HepG2 (cell line): ENCODE results near the gene YIPF3. TPM values are rescaled to one million over a fixed set of nuclear protein-coding genes. Genes with fewer than 3 reads are reported as not detected.
A peak's percentile ranks its signal among the peaks of the same experiment; 100 is the strongest.

Source experiments
- DPF2 ChIP-seq: sonication (generic); formaldehyde crosslinking; IDR thresholded peaks from 2 replicates; pipeline ENCODE4 v1.4.0; 2020; ENCODE audit warnings: mild to moderate bottlenecking, low read depth, missing genetic modification reagents, borderline replicate concordance
- EP300 ChIP-seq, 3 experiments: sonication (generic) in 1 of 3; formaldehyde crosslinking in 1 of 3; IDR thresholded peaks; 2 replicates each; pipeline versions ENCODE4 v1.5.1 to v1.6.1; 2011 to 2020; ENCODE audit warnings: low read depth in 2 of 3, low read length in 2 of 3, borderline replicate concordance in 1 of 3, improper control_type of control experiment in 1 of 3, mild to moderate bottlenecking in 1 of 3, missing genetic modification reagents in 1 of 3, moderate library complexity in 1 of 3
- GATAD2A ChIP-seq: IDR thresholded peaks from 2 replicates; pipeline ENCODE4 v1.6.1; 2016
- HNF4A ChIP-seq: sonication (generic); formaldehyde crosslinking; IDR thresholded peaks from 2 replicates; pipeline ENCODE4 v1.4.0; 2020; ENCODE audit warnings: missing genetic modification reagents
- HNF4G ChIP-seq, 2 experiments: sonication (generic) in 1 of 2; formaldehyde crosslinking in 1 of 2; IDR thresholded peaks; 2 replicates each; pipeline versions ENCODE4 v1.4.0 to v1.6.1; 2011 to 2020; ENCODE audit warnings: borderline replicate concordance in 2 of 2, low read depth in 2 of 2, mild to moderate bottlenecking in 2 of 2, low read length in 1 of 2, missing genetic modification reagents in 1 of 2, moderate library complexity in 1 of 2
- IKZF1 ChIP-seq: fragments of 450-650 bp; IDR thresholded peaks from 2 replicates; pipeline ENCODE4 v1.7.1; 2016
- KAT8 ChIP-seq: IDR thresholded peaks from 2 replicates; pipeline ENCODE4 v1.6.1; 2016; ENCODE audit warnings: missing genetic modification reagents, missing compliant biosample characterization
- KDM3A ChIP-seq: IDR thresholded peaks from 2 replicates; pipeline ENCODE4 v1.6.1; 2018; ENCODE audit warnings: low read depth, missing compliant biosample characterization
- MTF1 ChIP-seq: sonication (generic); formaldehyde crosslinking; IDR thresholded peaks from 2 replicates; pipeline ENCODE4 v1.5.0; 2020; ENCODE audit warnings: missing genetic modification reagents
- NR2F1 ChIP-seq, 2 experiments: fragments of 450-650 bp in 1 of 2; formaldehyde crosslinking in 1 of 2; IDR thresholded peaks; 2 replicates each; pipeline versions ENCODE4 v1.5.0 to v1.6.1; 2016 to 2020; ENCODE audit warnings: mild to moderate bottlenecking in 1 of 2, missing compliant biosample characterization in 1 of 2, missing genetic modification reagents in 1 of 2, moderate library complexity in 1 of 2
- NR2F2 ChIP-seq: IDR thresholded peaks from 2 replicates; pipeline ENCODE4 v1.6.1; 2012; ENCODE audit warnings: low read depth, inconsistent platforms, borderline replicate concordance
- RCOR2 ChIP-seq: IDR thresholded peaks from 2 replicates; pipeline ENCODE4 v1.6.1; 2016; ENCODE audit warnings: missing biosample characterization, missing genetic modification reagents
- RNF2 ChIP-seq: fragments of 450-650 bp; conservative IDR thresholded peaks from 2 replicates; pipeline ENCODE4 v1.6.1; 2016; ENCODE audit warnings: low read depth
- SALL1 ChIP-seq: sonication (generic); formaldehyde crosslinking; IDR thresholded peaks from 2 replicates; pipeline ENCODE4 v1.8.0; 2022; ENCODE audit warnings: mild to moderate bottlenecking, missing genetic modification reagents
- SP4 ChIP-seq: sonication (generic); formaldehyde crosslinking; IDR thresholded peaks from 2 replicates; pipeline ENCODE4 v1.8.1; 2023; ENCODE audit warnings: mild to moderate bottlenecking, missing genetic modification reagents
- STAG1 ChIP-seq: sonication (generic); formaldehyde crosslinking; IDR thresholded peaks from 2 replicates; pipeline ENCODE4 v1.4.0; 2020; ENCODE audit warnings: missing genetic modification reagents
- ZNF124 ChIP-seq: sonication (generic); formaldehyde crosslinking; IDR thresholded peaks from 2 replicates; pipeline ENCODE4 v1.4.0; 2020; ENCODE audit warnings: missing genetic modification reagents
- ZNF549 ChIP-seq: sonication (generic); formaldehyde crosslinking; IDR thresholded peaks from 2 replicates; pipeline ENCODE4 v1.5.0; 2020; ENCODE audit warnings: missing genetic modification reagents
- ZNF614 ChIP-seq: IDR thresholded peaks from 2 replicates; pipeline ENCODE4 v1.6.1; 2018; ENCODE audit warnings: missing biosample characterization, missing genetic modification reagents, inconsistent platforms, borderline replicate concordance
- ZNF782 ChIP-seq: sonication (generic); formaldehyde crosslinking; IDR thresholded peaks from 2 replicates; pipeline ENCODE4 v1.4.0; 2020; ENCODE audit warnings: missing genetic modification reagents, mild to moderate bottlenecking, borderline replicate concordance
- ZNF878 ChIP-seq: sonication (generic); formaldehyde crosslinking; IDR thresholded peaks from 2 replicates; pipeline ENCODE4 v1.8.1; 2023; ENCODE audit warnings: mild to moderate bottlenecking, missing genetic modification reagents, moderate library complexity
- polyA plus RNA-seq, 8 experiments: library from polyadenylated mRNA; depleted of rRNA in 3 of 8; stranded (reverse) in 7 of 8; unstranded in 1 of 8; fragments of >200 nt; fragmentation: Illumina TruSeq in 4 of 8; extraction: Trizol in 4 of 8; gene quantifications; 2 replicates each; pipeline versions ENCODE4 v1.2.1 to v1.2.3, GENCODE V29; 2011 to 2016; ENCODE audit warnings: low read depth in 4 of 8, missing spikeins in 1 of 8, mixed read lengths in 1 of 8; ENCODE audit not compliant: insufficient read depth in 1 of 8
- total RNA-seq, 5 experiments: library from RNA; depleted of rRNA; stranded (reverse); fragments of >200 nt; fragmentation: Illumina TruSeq; extraction: Trizol; gene quantifications; 2 replicates each; pipeline ENCODE4 v1.2.3, GENCODE V29; 2016; ENCODE audit warnings: low read depth in 1 of 5
- TF ChIP-seq, protein P1 (sequence below): sonication (generic); formaldehyde crosslinking; IDR thresholded peaks from 2 replicates; pipeline ENCODE4 v1.9.0; 2022; ENCODE audit warnings: low read depth, missing genetic modification reagents
- TF ChIP-seq, protein P2 (sequence below): IDR thresholded peaks from 2 replicates; pipeline ENCODE4 v1.6.1; 2012; ENCODE audit warnings: inconsistent platforms
- TF ChIP-seq, protein P3 (sequence below): sonication (generic); formaldehyde crosslinking; IDR thresholded peaks from 2 replicates; pipeline ENCODE4 v1.4.0; 2020; ENCODE audit warnings: missing genetic modification reagents
- TF ChIP-seq, protein P4 (sequence below): sonication (generic); formaldehyde crosslinking; IDR thresholded peaks from 2 replicates; pipeline ENCODE4 v1.4.0; 2020; ENCODE audit warnings: missing genetic modification reagents

Gene YIPF3
- total and polyA plus RNA-seq, 2 of the 13 experiments (the other 11 are each of a cell fraction or from before 2014, with no cell fraction given): 107 to 206 TPM

DNA sequence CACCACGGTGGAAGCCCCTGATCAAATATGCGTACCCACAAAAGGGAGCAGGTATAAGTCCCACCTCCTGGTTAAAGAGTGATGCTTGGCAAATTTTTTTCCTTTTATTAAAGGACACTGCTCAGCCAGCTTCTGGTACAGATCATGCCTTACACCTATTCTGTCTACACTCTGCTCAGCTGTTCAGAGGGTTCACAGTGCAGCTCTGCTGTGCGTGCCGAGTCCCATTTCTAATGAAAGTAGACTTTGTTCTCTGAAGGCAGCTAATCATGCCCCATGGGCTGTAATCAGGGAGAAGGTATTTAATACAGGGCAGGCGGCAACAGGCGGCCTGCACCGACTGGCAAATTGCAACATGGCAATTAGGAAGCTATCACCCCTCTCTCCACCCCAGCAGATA is 22.9 kb downstream of the YIPF3 start (continued):
- TF ChIP-seq, protein P1, sequence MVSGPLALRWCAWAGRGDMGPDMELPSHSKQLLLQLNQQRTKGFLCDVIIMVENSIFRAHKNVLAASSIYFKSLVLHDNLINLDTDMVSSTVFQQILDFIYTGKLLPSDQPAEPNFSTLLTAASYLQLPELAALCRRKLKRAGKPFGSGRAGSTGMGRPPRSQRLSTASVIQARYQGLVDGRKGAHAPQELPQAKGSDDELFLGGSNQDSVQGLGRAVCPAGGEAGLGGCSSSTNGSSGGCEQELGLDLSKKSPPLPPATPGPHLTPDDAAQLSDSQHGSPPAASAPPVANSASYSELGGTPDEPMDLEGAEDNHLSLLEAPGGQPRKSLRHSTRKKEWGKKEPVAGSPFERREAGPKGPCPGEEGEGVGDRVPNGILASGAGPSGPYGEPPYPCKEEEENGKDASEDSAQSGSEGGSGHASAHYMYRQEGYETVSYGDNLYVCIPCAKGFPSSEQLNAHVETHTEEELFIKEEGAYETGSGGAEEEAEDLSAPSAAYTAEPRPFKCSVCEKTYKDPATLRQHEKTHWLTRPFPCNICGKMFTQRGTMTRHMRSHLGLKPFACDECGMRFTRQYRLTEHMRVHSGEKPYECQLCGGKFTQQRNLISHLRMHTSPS (CRISPR knock-in tag): peak; percentile 87
- TF ChIP-seq HNF4G (IDR thresholded peaks at IDR 0.05; ENCODE audit: borderline replicate concordance, low read depth, low read length): peak; percentile 85
- peak; percentile 80; the same call in 1 of the 2 replicates for TF ChIP-seq HNF4G (CRISPR knock-in tag; IDR thresholded peaks at IDR 0.05; ENCODE audit: borderline replicate concordance, low read depth)
- TF ChIP-seq RNF2: no peak
- peak; percentile 93 for TF ChIP-seq ZNF549 (CRISPR knock-in tag)
- 0 out of 2 replicates have a peak, but pooled peaks have one; percentile 35 for TF ChIP-seq ZNF782
- peak; percentile 58; the same call in 1 of the 2 replicates for TF ChIP-seq RCOR2
- TF ChIP-seq IKZF1: no peak
- peak; percentile 54; the same call in 1 of the 2 replicates for TF ChIP-seq KDM3A (CRISPR knock-in tag)
- TF ChIP-seq, protein P2, sequence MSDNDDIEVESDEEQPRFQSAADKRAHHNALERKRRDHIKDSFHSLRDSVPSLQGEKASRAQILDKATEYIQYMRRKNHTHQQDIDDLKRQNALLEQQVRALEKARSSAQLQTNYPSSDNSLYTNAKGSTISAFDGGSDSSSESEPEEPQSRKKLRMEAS: peak; percentile 41
- TF ChIP-seq, protein P3, sequence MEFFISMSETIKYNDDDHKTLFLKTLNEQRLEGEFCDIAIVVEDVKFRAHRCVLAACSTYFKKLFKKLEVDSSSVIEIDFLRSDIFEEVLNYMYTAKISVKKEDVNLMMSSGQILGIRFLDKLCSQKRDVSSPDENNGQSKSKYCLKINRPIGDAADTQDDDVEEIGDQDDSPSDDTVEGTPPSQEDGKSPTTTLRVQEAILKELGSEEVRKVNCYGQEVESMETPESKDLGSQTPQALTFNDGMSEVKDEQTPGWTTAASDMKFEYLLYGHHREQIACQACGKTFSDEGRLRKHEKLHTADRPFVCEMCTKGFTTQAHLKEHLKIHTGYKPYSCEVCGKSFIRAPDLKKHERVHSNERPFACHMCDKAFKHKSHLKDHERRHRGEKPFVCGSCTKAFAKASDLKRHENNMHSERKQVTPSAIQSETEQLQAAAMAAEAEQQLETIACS (CRISPR knock-in tag): no peak
- peak; percentile 77 for TF ChIP-seq SALL1 (CRISPR knock-in tag)
- TF ChIP-seq, protein P4, sequence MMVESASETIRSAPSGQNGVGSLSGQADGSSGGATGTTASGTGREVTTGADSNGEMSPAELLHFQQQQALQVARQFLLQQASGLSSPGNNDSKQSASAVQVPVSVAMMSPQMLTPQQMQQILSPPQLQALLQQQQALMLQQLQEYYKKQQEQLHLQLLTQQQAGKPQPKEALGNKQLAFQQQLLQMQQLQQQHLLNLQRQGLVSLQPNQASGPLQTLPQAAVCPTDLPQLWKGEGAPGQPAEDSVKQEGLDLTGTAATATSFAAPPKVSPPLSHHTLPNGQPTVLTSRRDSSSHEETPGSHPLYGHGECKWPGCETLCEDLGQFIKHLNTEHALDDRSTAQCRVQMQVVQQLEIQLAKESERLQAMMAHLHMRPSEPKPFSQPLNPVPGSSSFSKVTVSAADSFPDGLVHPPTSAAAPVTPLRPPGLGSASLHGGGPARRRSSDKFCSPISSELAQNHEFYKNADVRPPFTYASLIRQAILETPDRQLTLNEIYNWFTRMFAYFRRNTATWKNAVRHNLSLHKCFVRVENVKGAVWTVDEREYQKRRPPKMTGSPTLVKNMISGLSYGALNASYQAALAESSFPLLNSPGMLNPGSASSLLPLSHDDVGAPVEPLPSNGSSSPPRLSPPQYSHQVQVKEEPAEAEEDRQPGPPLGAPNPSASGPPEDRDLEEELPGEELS: peak; percentile 27; the same call in 1 of the 2 replicates
- TF ChIP-seq ZNF124 (CRISPR knock-in tag): 0 out of 2 replicates have a peak, but pooled peaks have one; percentile 66
- peak; percentile 53; the same call in 1 of the 2 replicates for TF ChIP-seq SP4 (CRISPR knock-in tag)
- no peak for TF ChIP-seq KAT8 (CRISPR knock-in tag)
- TF ChIP-seq GATAD2A (CRISPR knock-in tag): peak; percentile 75; the same call in 1 of the 2 replicates
- peak in 1 of 2 experiments; percentile 29; a peak in 1 of 4 replicates for TF ChIP-seq NR2F1 (CRISPR knock-in tag; IDR thresholded peaks at IDR 0.05)
- 0 out of 2 replicates have a peak, but pooled peaks have one; percentile 14 for TF ChIP-seq NR2F2
- peak; percentile 17; the same call in 1 of the 2 replicates for TF ChIP-seq ZNF614 (CRISPR knock-in tag)
- 0 out of 2 replicates have a peak, but pooled peaks have one; percentile 32 for TF ChIP-seq DPF2
- TF ChIP-seq MTF1 (CRISPR knock-in tag): no peak
- TF ChIP-seq ZNF878 (CRISPR knock-in tag): 0 out of 2 replicates have a peak, but pooled peaks have one; percentile 37
- TF ChIP-seq STAG1 (CRISPR knock-in tag): peak; percentile 6; the same call in 1 of the 2 replicates
- peak; percentile 95 for TF ChIP-seq HNF4A (CRISPR knock-in tag)
- TF ChIP-seq EP300 (IDR thresholded peaks at IDR 0.05; ENCODE audit: low read depth in 2 of 2, low read length in 2 of 2): peak in 1 of 2 experiments; percentile 49; a peak in 1 of 4 replicates
- TF ChIP-seq EP300 (CRISPR knock-in tag; IDR thresholded peaks at IDR 0.05; ENCODE audit: borderline replicate concordance): no peak
